K562 (cell line): ENCODE data around the gene MVB12B. TPM values are rescaled to one million over a fixed set of nuclear protein-coding genes. Genes with fewer than 3 reads are reported as not detected.

Experiments used
- ATAC-seq: fragments of 200-7000 bp; cut with Tn5 transposase; 3 replicates; pipeline ENCODE4 v1.9.1; 2020; ENCODE audit warnings: moderate library complexity
- BruUV-seq: library from RNA; stranded (reverse); fragments of 400-500 nt; replicated peaks from 2 replicates; lab custom pipeline; 2021; lab: Mats Ljungman, UMichigan
- CTCF ChIA-PET: fragments of 300-600 bp; formaldehyde crosslinking; extraction: SDS; loops from one replicate; lab custom pipeline; 2021; ENCODE audit warnings: low intra/inter-chr PET ratio; lab: Yijun Ruan, JAX
- POLR2A ChIA-PET: fragments of 300-600, 350-650 bp; sonication (Branson Sonifier 250); formaldehyde crosslinking; extraction: SDS; loops from one replicate; lab custom pipeline; 2021; ENCODE audit warnings: antibody characterized with exemption, inconsistent platforms; lab: Yijun Ruan, JAX
- DNase-seq, 4 experiments: peaks; one replicate each; pipeline versions ENCODE4 v3.0.0 to v3.0.0-alpha.2; 2011 to 2018; ENCODE audit warnings: low spot score in 3 of 4, mixed read lengths in 3 of 4; ENCODE audit errors: extremely low read depth in 1 of 4
- FAIRE-seq: peaks from 2 replicates; lab custom pipeline; 2011; peaks lifted over from hg19 to GRCh38; lab: Jason Lieb, UNC
- H2AFZ ChIP-seq: 2 replicates; pipeline ENCODE4 v1.6.0; 2011; ENCODE audit warnings: low read depth, low read length, control low read depth, inconsistent platforms
- H3K27ac ChIP-seq: fragments of 200-600 bp; 3 replicates; pipeline ENCODE4 v1.8.0; 2011; ENCODE audit warnings: low read depth, mild to moderate bottlenecking, control low read depth, inconsistent platforms, low read length, moderate library complexity, mixed read lengths; ENCODE audit errors: extremely low read depth
- H3K27me3 ChIP-seq, 2 experiments: fragments of 300-600 bp in 1 of 2; 2 replicates in 1 of 2; 3 replicates in 1 of 2; pipeline versions ENCODE4 v1.6.0 to v1.8.0; 2011; ENCODE audit warnings: inconsistent platforms in 2 of 2, low read length in 2 of 2, mild to moderate bottlenecking in 1 of 2, mixed read lengths in 1 of 2, moderate library complexity in 1 of 2; ENCODE audit not compliant: control insufficient read depth in 2 of 2, insufficient read depth in 2 of 2
- H3K36me3 ChIP-seq: fragments of 300-600 bp; 3 replicates; pipeline ENCODE4 v1.8.0; 2011; ENCODE audit warnings: mild to moderate bottlenecking, low read length, inconsistent platforms; ENCODE audit not compliant: control insufficient read depth, insufficient read depth
- H3K4me1 ChIP-seq, 2 experiments: fragments of 200-600 bp in 1 of 2; replicated peaks in 1 of 2; 2 replicates in 1 of 2; 3 replicates in 1 of 2; pipeline versions ENCODE4 v1.5.1 to v1.8.0; 2011; ENCODE audit warnings: inconsistent platforms in 2 of 2, low read length in 2 of 2, mild to moderate bottlenecking in 1 of 2, mixed read lengths in 1 of 2, moderate library complexity in 1 of 2; ENCODE audit not compliant: control insufficient read depth in 2 of 2, insufficient read depth in 2 of 2
- H3K4me2 ChIP-seq: 2 replicates; pipeline ENCODE4 v1.6.1; 2011; ENCODE audit warnings: low read length, control low read depth, inconsistent platforms, mixed read lengths; ENCODE audit not compliant: insufficient read depth
- H3K4me3 ChIP-seq: fragments of 200-600 bp; sonication (generic), shearing (Covaris generic); 2 replicates; pipeline ENCODE4 v1.5.1; 2016; ENCODE audit warnings: control low read depth, inconsistent platforms
- H3K79me2 ChIP-seq: fragments of 200-600 bp; 3 replicates; pipeline ENCODE4 v1.8.0; 2011; ENCODE audit warnings: low read length, inconsistent platforms; ENCODE audit not compliant: control insufficient read depth, insufficient read depth
- H3K9ac ChIP-seq, 2 experiments: 2 replicates each; pipeline versions ENCODE4 v1.6.0 to v1.6.1; 2011; ENCODE audit warnings: low read depth in 2 of 2, low read length in 2 of 2, control low read depth in 1 of 2, inconsistent platforms in 1 of 2, mild to moderate bottlenecking in 1 of 2, mixed read lengths in 1 of 2; ENCODE audit not compliant: insufficient read depth in 1 of 2
- H3K9me1 ChIP-seq: one replicate; pipeline ENCODE4 v1.6.0; 2011; ENCODE audit warnings: inconsistent platforms, mild to moderate bottlenecking, low read length, moderate library complexity; ENCODE audit not compliant: control insufficient read depth, insufficient read depth
- H3K9me3 ChIP-seq: replicated peaks from 2 replicates; pipeline ENCODE4 v1.5.1; 2011; ENCODE audit warnings: low read depth, low read length, inconsistent platforms; ENCODE audit not compliant: control insufficient read depth, insufficient read depth
- H4K20me1 ChIP-seq: replicated peaks from 2 replicates; pipeline ENCODE4 v1.6.1; 2011; ENCODE audit warnings: low read length, inconsistent platforms, mixed read lengths; ENCODE audit not compliant: control insufficient read depth, insufficient read depth
- AFF4 ChIP-seq: sonication (generic); formaldehyde crosslinking; IDR thresholded peaks from 2 replicates; pipeline ENCODE4 v1.8.0; 2023; ENCODE audit warnings: mild to moderate bottlenecking, missing genetic modification reagents
- BCOR ChIP-seq: fragments of 450-650 bp; IDR thresholded peaks from 2 replicates; pipeline ENCODE4 v1.6.1; 2016
- CTCF ChIP-seq, 3 experiments: IDR thresholded peaks in 2 of 3; conservative IDR thresholded peaks in 1 of 3; 2 replicates each; pipeline ENCODE4 v1.5.1; 2011 to 2012; ENCODE audit warnings: low read length in 3 of 3, mild to moderate bottlenecking in 3 of 3, control low read depth in 2 of 3, improper control_type of control experiment in 1 of 3, inconsistent platforms in 1 of 3, low read depth in 1 of 3, mixed read lengths in 1 of 3, moderate library complexity in 1 of 3; ENCODE audit not compliant: insufficient read depth in 2 of 3
- DNMT1 ChIP-seq: fragments of 450-650 bp; IDR thresholded peaks from 2 replicates; pipeline ENCODE4 v1.6.1; 2016; ENCODE audit warnings: antibody characterized with exemption, mild to moderate bottlenecking
- E2F1 ChIP-seq: sonication (generic); formaldehyde crosslinking; IDR thresholded peaks from 2 replicates; pipeline ENCODE4 v1.8.1; 2023; ENCODE audit warnings: mild to moderate bottlenecking, missing genetic modification reagents, moderate library complexity
- ETV5 ChIP-seq: sonication (generic); formaldehyde crosslinking; IDR thresholded peaks from 2 replicates; pipeline ENCODE4 v1.4.0; 2020; ENCODE audit warnings: low read depth, mild to moderate bottlenecking, missing genetic modification reagents
- MAFF ChIP-seq: IDR thresholded peaks from 2 replicates; pipeline ENCODE4 v1.6.1; 2012; ENCODE audit warnings: low read length, improper control_type of control experiment
- MCM3 ChIP-seq: fragments of 450-650 bp; IDR thresholded peaks from 2 replicates; pipeline ENCODE4 v1.6.1; 2016
- MYBL2 ChIP-seq, 2 experiments: fragments of 450-650 bp in 1 of 2; sonication (generic) in 1 of 2; formaldehyde crosslinking in 1 of 2; IDR thresholded peaks; 2 replicates each; pipeline versions ENCODE4 v1.6.1 to v1.8.1; 2017 to 2022; ENCODE audit warnings: borderline replicate concordance in 1 of 2, inconsistent platforms in 1 of 2, low read depth in 1 of 2, mild to moderate bottlenecking in 1 of 2, missing genetic modification reagents in 1 of 2, moderate library complexity in 1 of 2
- NEUROD1 ChIP-seq: fragments of 150-350 bp; IDR thresholded peaks from 2 replicates; pipeline ENCODE4 v1.6.1; 2014; ENCODE audit warnings: borderline replicate concordance, low read length, low read depth; ENCODE audit not compliant: partially characterized antibody
- NFIC ChIP-seq: fragments of 450-650 bp; IDR thresholded peaks from 2 replicates; pipeline ENCODE4 v1.6.1; 2017; ENCODE audit warnings: mild to moderate bottlenecking, inconsistent platforms
- PURB ChIP-seq: sonication (generic); formaldehyde crosslinking; IDR thresholded peaks from 2 replicates; pipeline ENCODE4 v1.9.0; 2021; ENCODE audit warnings: low read depth, mild to moderate bottlenecking, missing genetic modification reagents
- STAG1 ChIP-seq: sonication (generic); formaldehyde crosslinking; IDR thresholded peaks from 2 replicates; pipeline ENCODE4 v1.5.0; 2020; ENCODE audit warnings: missing genetic modification reagents, borderline replicate concordance
- ZNF24 ChIP-seq: fragments of 450-650 bp; IDR thresholded peaks from 2 replicates; pipeline ENCODE4 v1.6.1; 2016
- ZNF780A ChIP-seq: fragments of 250-450 bp; sonication (Bioruptor Pico); IDR thresholded peaks from 2 replicates; pipeline ENCODE4 v1.5.0; 2021; ENCODE audit warnings: mild to moderate bottlenecking
- WGBS: fragments of 100-300 bp; shearing (Covaris generic); methylation state at CpG from one replicate; pipeline ENCODE4 v1.1.6; 2016; ENCODE audit warnings: low coverage, mixed read lengths; ENCODE audit not compliant: insufficient coverage; ENCODE audit errors: missing lambda C conversion rate; 5-methylcytosine and 5-hydroxymethylcytosine counted together
- in situ Hi-C: fragments of 300-500 bp; cut with MboI; formaldehyde crosslinking; loops from 4 replicates; pipeline ENCODE4 v1.15.0; 2018; ENCODE audit warnings: inconsistent platforms, mixed read lengths
- intact Hi-C: fragments of 100-400 bp; cut with micrococcal nuclease; formaldehyde crosslinking; loops from 2 replicates; pipeline ENCODE4 v1.14.2; 2022
- polyA plus RNA-seq, 8 experiments: library from polyadenylated mRNA; depleted of rRNA in 4 of 8; stranded (reverse) in 5 of 8; unstranded in 3 of 8; fragments of >200 nt; fragmentation: Nextera tagmentation in 2 of 8; fragmentation: Illumina TruSeq in 1 of 8; extraction: Ambion mirVana in 2 of 8; extraction: Trizol in 1 of 8; gene quantifications; 2 replicates each; pipeline versions ENCODE4 v1.2.1 to v1.2.3, GENCODE V29; 2011 to 2014; ENCODE audit warnings: inconsistent platforms in 1 of 8, missing spikeins in 1 of 8
- total RNA-seq, 7 experiments: library from RNA; depleted of rRNA in 6 of 7; stranded (reverse); fragments of >200 nt in 6 of 7; fragmentation: Illumina TruSeq in 2 of 7; extraction: Trizol in 2 of 7; gene quantifications; 2 replicates each; pipeline versions ENCODE4 v1.2.1 to v1.2.3, GENCODE V29; 2011 to 2021; ENCODE audit warnings: low replicate concordance in 1 of 7

Gene MVB12B
- total and polyA plus RNA-seq, 9 of the 15 experiments (the other 6 are each of a cell fraction or from before 2014, with no cell fraction given): not detected

GRCh38 chr9:126451316-126451885, 124.8 kb downstream of the MVB12B start:
- Histone ChIP-seq H3K9me1 (peaks cover 2% of the 10 kb centered on the region), H4K20me1 (0 out of 2 replicates have a peak, but pooled peaks cover 3% of the 10 kb centered on the region), H3K9ac (no peak overlapping the region), H3K4me3 (no peak overlapping the region), H3K9me3 (no peaks in the 10 kb centered on the region), H3K4me2 (no peak overlapping the region), H3K27ac (no peak overlapping the region), H3K27me3 (peaks cover 12 to 63% of the 10 kb centered on the region in 2 experiments), H3K4me1 (no peaks in the 10 kb centered on the region), H3K79me2 (no peaks in the 10 kb centered on the region), H2AFZ (no peak overlapping the region), H3K36me3 (no peaks in the 10 kb centered on the region)
- 0% methylated on average over 6 of the region's 6 CpGs for WGBS
- intact Hi-C loops (no loop called here), in situ Hi-C loops (no loop called here)
- FAIRE-seq (no peak), ATAC-seq (no peak), DNase-seq (no peak)
- BruUV-seq: no TSS peak
- POLR2A ChIA-PET: interaction anchor here (0.6 to 0.7 kb wide), 2 partner anchors 8 to 261 kb away, joined by 3 read pairs; no protein-coding TSS in a partner anchor
- CTCF ChIA-PET: no interaction called here
- TF ChIP-seq E2F1 (CRISPR knock-in tag): no peak
- TF ChIP-seq MAFF: no peak
- TF ChIP-seq ZNF780A (CRISPR knock-in tag): no peak
- TF ChIP-seq MCM3: no peak
- TF ChIP-seq NFIC: no peak
- no peak for TF ChIP-seq DNMT1
- TF ChIP-seq MYBL2 (IDR thresholded peaks at IDR 0.05; ENCODE audit: low read depth): no peak
- no peak for TF ChIP-seq MYBL2 (CRISPR knock-in tag; IDR thresholded peaks at IDR 0.05; ENCODE audit: borderline replicate concordance)
- TF ChIP-seq PURB (CRISPR knock-in tag): no peak
- no peak for TF ChIP-seq AFF4
- no peak for TF ChIP-seq ZNF24
- no peak for TF ChIP-seq CTCF (IDR thresholded peaks at IDR 0.05 in 2 of 3, conservative IDR thresholded peaks at IDR 0.05 in 1 of 3; ENCODE audit: insufficient read depth in 2 of 3, low read depth in 1 of 3, low read length in 3 of 3)
- TF ChIP-seq ETV5: no peak
- no peak for TF ChIP-seq NEUROD1
- no peak for TF ChIP-seq BCOR
- TF ChIP-seq STAG1: no peak
